NOMO-1 treated with dmso at 0.1 percent for 144 hours (cell line): ENCODE results near the gene LHX6.

Source experiments
- DNase-seq: peaks from one replicate; lab custom pipeline; 2025; ENCODE audit not compliant: unreplicated experiment; lab: John Stamatoyannopoulos, UW

The LHX6 gene

GRCh38 chr9:122236681-122237080 is 7.9 kb upstream of the LHX6 start:
- DNase-seq = no peak

GRCh38 chr9:122234022-122234748 is 5.4 kb upstream of the LHX6 start:
- DNase-seq = no peak

- DNase-seq = no peak
Measured at GRCh38 chr9:122232796-122233306, 4.1 kb upstream of the LHX6 start.

GRCh38 chr9:122229485-122229837 is 704 bp upstream of the LHX6 start:
- no peak for DNase-seq

- no peak for DNase-seq
Measured at GRCh38 chr9:122228191-122228567, 578 bp downstream of the LHX6 start.

- DNase-seq = no peak
Measured at GRCh38 chr9:122227575-122227900, 1.2 kb downstream of the LHX6 start.

- no peak for DNase-seq
Measured at GRCh38 chr9:122226758-122227574, 1.8 kb downstream of the LHX6 start.

- DNase-seq = no peak
Measured at GRCh38 chr9:122226142-122226757, 2.5 kb downstream of the LHX6 start.

GRCh38 chr9:122225312-122226141 is 3.2 kb downstream of the LHX6 start:
- no peak for DNase-seq

- DNase-seq = no peak
Measured at GRCh38 chr9:122223435-122223834, 5.3 kb downstream of the LHX6 start.

GRCh38 chr9:122222791-122223190 is 6.0 kb downstream of the LHX6 start:
- no peak for DNase-seq

GRCh38 chr9:122221183-122221811 is 7.5 kb downstream of the LHX6 start:
- DNase-seq = no peak

- DNase-seq = no peak
Measured at GRCh38 chr9:122220673-122221182, 8.0 kb downstream of the LHX6 start.

GRCh38 chr9:122219856-122220672 is 8.7 kb downstream of the LHX6 start:
- DNase-seq = no peak

GRCh38 chr9:122218935-122219855 is 9.6 kb downstream of the LHX6 start:
- DNase-seq = no peak

- no peak for DNase-seq
Measured at GRCh38 chr9:122218071-122218934, 10.5 kb downstream of the LHX6 start.

- no peak for DNase-seq
Measured at GRCh38 chr9:122217640-122218039, 11.1 kb downstream of the LHX6 start.
